ENCODE data around the gene DOCK2. TPM values are rescaled to one million over a fixed set of nuclear protein-coding genes. Genes with fewer than 3 reads are reported as not detected.

Gene DOCK2
- polyA plus RNA-seq, 1 experiment, result 2.0 TPM

DNA sequence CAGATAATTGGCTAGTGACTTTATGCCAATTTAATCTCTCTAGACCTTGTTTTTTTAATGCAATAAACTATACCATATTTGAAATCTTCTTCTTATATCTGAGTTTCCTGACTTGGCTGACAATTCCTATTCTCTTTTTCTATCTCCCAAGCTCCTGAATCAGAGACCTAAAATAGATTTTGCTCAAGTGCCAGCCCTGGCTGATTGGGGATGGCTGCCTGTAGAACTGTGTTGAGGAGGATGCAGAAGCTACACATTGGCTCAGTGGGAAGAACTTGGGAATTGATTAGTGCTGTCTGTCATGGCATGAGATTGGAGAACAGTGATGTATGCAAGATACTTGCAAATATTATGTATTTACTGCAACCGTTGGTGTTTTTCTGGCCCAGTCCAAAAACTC lies 210.4 kb downstream of the DOCK2 start:
- TF ChIP-seq, protein P1, sequence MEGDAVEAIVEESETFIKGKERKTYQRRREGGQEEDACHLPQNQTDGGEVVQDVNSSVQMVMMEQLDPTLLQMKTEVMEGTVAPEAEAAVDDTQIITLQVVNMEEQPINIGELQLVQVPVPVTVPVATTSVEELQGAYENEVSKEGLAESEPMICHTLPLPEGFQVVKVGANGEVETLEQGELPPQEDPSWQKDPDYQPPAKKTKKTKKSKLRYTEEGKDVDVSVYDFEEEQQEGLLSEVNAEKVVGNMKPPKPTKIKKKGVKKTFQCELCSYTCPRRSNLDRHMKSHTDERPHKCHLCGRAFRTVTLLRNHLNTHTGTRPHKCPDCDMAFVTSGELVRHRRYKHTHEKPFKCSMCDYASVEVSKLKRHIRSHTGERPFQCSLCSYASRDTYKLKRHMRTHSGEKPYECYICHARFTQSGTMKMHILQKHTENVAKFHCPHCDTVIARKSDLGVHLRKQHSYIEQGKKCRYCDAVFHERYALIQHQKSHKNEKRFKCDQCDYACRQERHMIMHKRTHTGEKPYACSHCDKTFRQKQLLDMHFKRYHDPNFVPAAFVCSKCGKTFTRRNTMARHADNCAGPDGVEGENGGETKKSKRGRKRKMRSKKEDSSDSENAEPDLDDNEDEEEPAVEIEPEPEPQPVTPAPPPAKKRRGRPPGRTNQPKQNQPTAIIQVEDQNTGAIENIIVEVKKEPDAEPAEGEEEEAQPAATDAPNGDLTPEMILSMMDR (IDR thresholded peaks at IDR 0.05; ENCODE audit: insufficient read depth, low read depth, low read length), result no peak
- H3K27me3 ChIP-seq (ENCODE audit: control insufficient read depth, insufficient read depth, low read length), result no peaks in the 10 kb centered on the region
- H3K4me3 ChIP-seq (ENCODE audit: low read depth, low read length), result no peak overlapping the region
- no peaks in the 10 kb centered on the region for H3K36me3 ChIP-seq (ENCODE audit: control insufficient read depth, insufficient read depth, low read length)
- no peak for DNase-seq (ENCODE audit: low read depth)
- POLR2A ChIA-PET, result no interaction called here
- CTCF ChIA-PET, result interaction anchor here (1.1 kb wide), 1 partner anchor 133 kb away, joined by 4 read pairs; the partner anchor contains the start of gene INSYN2B

DNA sequence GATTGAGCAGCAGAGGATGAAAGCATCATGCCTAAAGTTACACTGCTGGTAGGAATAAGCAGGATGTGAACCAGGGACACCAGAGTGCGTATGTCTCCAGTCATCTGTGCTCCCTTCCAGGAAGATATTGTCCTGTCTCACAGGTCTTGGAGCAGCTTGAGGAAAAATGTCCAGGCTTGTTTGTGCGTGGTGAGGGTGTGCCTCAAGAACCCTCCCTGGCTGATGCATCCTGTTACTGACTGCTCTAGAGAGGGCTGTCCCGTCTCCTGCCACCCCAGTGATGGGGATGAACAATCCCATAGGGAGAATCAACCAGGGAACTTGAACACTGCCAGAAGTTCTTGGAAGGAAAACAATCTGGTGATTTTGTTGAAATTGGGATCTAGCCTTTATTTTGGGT lies 211.2 kb downstream of the DOCK2 start:
- H3K4me3 ChIP-seq (ENCODE audit: low read depth, low read length), result no peak overlapping the region
- ChIA-PET POLR2A (no interaction called here), CTCF (interaction anchor here (1.0 kb wide), 1 partner anchor 11 kb away, joined by 3 read pairs; no protein-coding TSS in a partner anchor)
- no peaks in the 10 kb centered on the region for H3K27me3 ChIP-seq (ENCODE audit: control insufficient read depth, insufficient read depth, low read length)
- TF ChIP-seq, protein P1 (IDR thresholded peaks at IDR 0.05; ENCODE audit: insufficient read depth, low read depth, low read length), result no peak
- no peaks in the 10 kb centered on the region for H3K36me3 ChIP-seq (ENCODE audit: control insufficient read depth, insufficient read depth, low read length)
- DNase-seq (ENCODE audit: low read depth), result no peak

DNA sequence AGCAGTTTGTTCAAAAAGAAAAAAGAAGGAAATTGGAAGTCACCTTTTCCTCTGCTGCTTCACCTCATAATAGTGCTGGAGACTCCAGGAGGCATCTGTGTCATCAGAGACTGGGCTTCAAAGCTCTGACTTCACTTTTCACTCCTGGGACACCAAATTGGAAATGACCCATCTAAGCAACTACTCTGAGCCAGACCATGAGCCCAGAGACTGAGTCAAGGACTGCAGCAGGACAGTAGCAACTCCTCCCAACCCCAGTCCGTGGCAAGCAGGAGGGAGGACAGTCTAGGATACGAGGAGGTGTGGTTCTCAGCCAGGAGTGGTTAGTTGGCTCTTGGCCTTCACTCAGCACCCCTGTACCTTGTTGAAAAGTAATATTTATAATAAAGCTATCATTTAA lies 211.7 kb downstream of the DOCK2 start:
- CTCF ChIA-PET, result interaction anchor here (1.0 kb wide), 1 partner anchor 12 kb away, joined by 3 read pairs; no protein-coding TSS in a partner anchor
- DNase-seq (ENCODE audit: low read depth), result no peak
- no peaks in the 10 kb centered on the region for H3K36me3 ChIP-seq (ENCODE audit: control insufficient read depth, insufficient read depth, low read length)
- H3K27me3 ChIP-seq (ENCODE audit: control insufficient read depth, insufficient read depth, low read length), result no peaks in the 10 kb centered on the region
- TF ChIP-seq, protein P1 (IDR thresholded peaks at IDR 0.05; ENCODE audit: insufficient read depth, low read depth, low read length), result no peak
- POLR2A ChIA-PET, result no interaction called here
- no peak overlapping the region for H3K4me3 ChIP-seq (ENCODE audit: low read depth, low read length)

DNA sequence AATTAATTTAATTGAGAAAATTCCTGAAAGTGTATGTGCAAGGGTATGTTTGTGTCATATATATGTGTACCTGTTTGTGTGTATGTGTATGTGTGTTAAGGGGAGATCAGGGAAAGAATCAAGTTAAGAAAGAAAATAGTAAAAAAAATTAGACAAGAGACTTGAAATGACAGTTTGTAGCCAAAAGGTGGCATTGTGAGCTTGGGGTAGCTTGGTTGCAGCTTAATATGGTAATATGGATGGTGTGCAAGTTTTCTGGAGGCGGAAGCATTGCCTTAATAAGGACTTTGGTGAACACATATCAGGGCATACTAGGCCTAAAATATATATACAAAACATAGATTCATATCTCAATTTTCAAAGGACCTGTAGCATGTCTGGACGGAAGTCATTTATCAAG lies 213.3 kb downstream of the DOCK2 start:
- CTCF ChIA-PET, result interaction anchor here (0.9 to 1.2 kb wide), 3 partner anchors 12 to 148 kb away, joined by 3 read pairs; partner anchors contain the start of gene INSYN2B
- POLR2A ChIA-PET, result interaction anchor here (0.6 kb wide), 1 partner anchor 138 kb away, joined by 3 read pairs; no protein-coding TSS in a partner anchor
- Histone ChIP-seq H3K4me3 (ENCODE audit: low read depth, low read length) (no peak overlapping the region), H3K27me3 (ENCODE audit: control insufficient read depth, insufficient read depth, low read length) (no peaks in the 10 kb centered on the region), H3K36me3 (ENCODE audit: control insufficient read depth, insufficient read depth, low read length) (no peaks in the 10 kb centered on the region)
- TF ChIP-seq, protein P1 (IDR thresholded peaks at IDR 0.05; ENCODE audit: insufficient read depth, low read depth, low read length), result peak; percentile 13; the same call in 1 of the 2 replicates
- no peak for DNase-seq (ENCODE audit: low read depth)

DNA sequence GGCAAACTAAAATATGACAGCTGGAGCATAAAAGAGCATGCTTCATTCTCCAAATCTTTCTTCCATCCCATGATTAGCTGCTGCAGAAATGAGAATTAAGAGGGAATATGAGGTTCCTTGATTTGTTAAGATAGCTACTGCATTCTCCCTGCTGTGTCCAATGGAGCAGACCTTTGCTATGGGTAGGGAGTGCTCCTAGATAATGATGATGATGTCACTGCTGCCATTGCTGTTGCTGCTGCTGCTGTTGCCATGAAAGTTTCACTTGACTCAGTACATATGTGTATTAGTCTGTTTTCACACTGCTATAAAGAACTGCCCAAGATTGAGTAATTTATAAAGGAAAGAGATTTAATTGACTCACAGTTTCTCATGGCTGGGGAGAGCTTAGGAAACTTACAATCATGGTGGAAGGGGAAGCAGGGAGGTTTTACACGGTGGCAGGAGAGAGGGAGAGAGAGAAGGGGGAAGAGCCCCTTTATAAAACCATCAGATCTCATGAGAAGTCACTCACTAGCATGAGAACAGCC lies 214.3 kb downstream of the DOCK2 start:
- TF ChIP-seq, protein P1 (IDR thresholded peaks at IDR 0.05; ENCODE audit: insufficient read depth, low read depth, low read length), result no peak

More for the DNA sequence above, 214.3 kb downstream of the DOCK2 start:
- ChIA-PET POLR2A (no interaction called here), CTCF (interaction anchor here (1.1 to 1.3 kb wide), 4 partner anchors 15 to 149 kb away, joined by 3 to 5 read pairs (median 4); partner anchors contain the start of gene INSYN2B)
- Histone ChIP-seq H3K27me3 (ENCODE audit: control insufficient read depth, insufficient read depth, low read length) (no peaks in the 10 kb centered on the region), H3K4me3 (ENCODE audit: low read depth, low read length) (no peak overlapping the region), H3K36me3 (ENCODE audit: control insufficient read depth, insufficient read depth, low read length) (no peaks in the 10 kb centered on the region)
- no peak for DNase-seq (ENCODE audit: low read depth)
